ENCODE results near the gene IL1RAPL1.

Gene IL1RAPL1

DNA sequence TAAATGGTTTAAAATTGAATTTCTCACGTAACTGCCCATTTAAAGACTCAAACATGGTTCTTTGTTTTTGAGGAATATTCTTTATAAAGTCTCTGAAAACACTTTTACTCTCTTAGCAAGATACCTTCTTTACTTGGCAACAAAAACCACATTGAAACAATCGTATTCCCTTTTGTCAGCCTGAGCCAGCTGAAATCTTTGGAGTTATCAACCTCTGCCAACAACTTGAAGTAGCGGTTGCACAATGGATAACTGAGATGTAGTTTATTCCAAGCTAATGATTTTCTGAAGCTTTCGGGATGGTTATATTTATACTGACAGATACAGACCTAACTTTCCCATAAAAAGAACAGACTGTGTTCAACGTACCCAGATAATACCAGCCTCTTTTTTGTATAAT is 561.3 kb downstream of the IL1RAPL1 start:
- no peak overlapping the region for H3K27ac ChIP-seq
- H3K4me1 ChIP-seq (ENCODE audit: control insufficient read depth in 1 of 2, insufficient read depth in 1 of 2, low read depth in 1 of 2, low read length in 1 of 2), result no peaks in the 10 kb centered on the region
- H3K9me3 ChIP-seq, result no peaks in the 10 kb centered on the region
- H3K36me3 ChIP-seq, result no peaks in the 10 kb centered on the region
- no peaks in the 10 kb centered on the region for H3K27me3 ChIP-seq
- no peak overlapping the region for H3K4me3 ChIP-seq (ENCODE audit: low read depth in 1 of 2, low read length in 1 of 2)
- TF ChIP-seq, protein P1, sequence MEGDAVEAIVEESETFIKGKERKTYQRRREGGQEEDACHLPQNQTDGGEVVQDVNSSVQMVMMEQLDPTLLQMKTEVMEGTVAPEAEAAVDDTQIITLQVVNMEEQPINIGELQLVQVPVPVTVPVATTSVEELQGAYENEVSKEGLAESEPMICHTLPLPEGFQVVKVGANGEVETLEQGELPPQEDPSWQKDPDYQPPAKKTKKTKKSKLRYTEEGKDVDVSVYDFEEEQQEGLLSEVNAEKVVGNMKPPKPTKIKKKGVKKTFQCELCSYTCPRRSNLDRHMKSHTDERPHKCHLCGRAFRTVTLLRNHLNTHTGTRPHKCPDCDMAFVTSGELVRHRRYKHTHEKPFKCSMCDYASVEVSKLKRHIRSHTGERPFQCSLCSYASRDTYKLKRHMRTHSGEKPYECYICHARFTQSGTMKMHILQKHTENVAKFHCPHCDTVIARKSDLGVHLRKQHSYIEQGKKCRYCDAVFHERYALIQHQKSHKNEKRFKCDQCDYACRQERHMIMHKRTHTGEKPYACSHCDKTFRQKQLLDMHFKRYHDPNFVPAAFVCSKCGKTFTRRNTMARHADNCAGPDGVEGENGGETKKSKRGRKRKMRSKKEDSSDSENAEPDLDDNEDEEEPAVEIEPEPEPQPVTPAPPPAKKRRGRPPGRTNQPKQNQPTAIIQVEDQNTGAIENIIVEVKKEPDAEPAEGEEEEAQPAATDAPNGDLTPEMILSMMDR (IDR thresholded peaks at IDR 0.05), result no peak

DNA sequence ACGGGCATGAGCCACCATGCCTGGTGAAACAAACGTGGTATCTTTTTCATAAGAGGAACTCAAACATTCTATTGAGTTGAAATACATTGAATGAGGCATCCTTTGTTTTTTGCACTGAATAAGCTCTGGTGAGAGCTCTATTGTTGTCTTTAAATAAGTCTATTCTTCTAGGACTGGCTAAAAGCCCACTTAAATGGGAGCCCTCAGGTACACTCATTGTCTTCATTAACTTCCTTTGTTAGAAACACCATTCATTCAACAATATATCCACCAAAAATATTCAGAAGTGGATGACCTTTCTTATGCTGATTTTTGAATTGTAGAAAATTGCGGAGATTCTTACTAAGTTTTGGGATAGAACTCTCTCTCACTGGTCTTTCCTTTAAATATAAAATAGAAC is 568.0 kb downstream of the IL1RAPL1 start:
- Histone ChIP-seq H3K4me3 (ENCODE audit: low read depth in 1 of 2, low read length in 1 of 2) (no peak overlapping the region), H3K27me3 (no peaks in the 10 kb centered on the region), H3K27ac (no peak overlapping the region), H3K4me1 (ENCODE audit: control insufficient read depth in 1 of 2, insufficient read depth in 1 of 2, low read depth in 1 of 2, low read length in 1 of 2) (no peaks in the 10 kb centered on the region), H3K36me3 (no peaks in the 10 kb centered on the region), H3K9me3 (no peaks in the 10 kb centered on the region)
- TF ChIP-seq, protein P1 (IDR thresholded peaks at IDR 0.05), result no peak

DNA sequence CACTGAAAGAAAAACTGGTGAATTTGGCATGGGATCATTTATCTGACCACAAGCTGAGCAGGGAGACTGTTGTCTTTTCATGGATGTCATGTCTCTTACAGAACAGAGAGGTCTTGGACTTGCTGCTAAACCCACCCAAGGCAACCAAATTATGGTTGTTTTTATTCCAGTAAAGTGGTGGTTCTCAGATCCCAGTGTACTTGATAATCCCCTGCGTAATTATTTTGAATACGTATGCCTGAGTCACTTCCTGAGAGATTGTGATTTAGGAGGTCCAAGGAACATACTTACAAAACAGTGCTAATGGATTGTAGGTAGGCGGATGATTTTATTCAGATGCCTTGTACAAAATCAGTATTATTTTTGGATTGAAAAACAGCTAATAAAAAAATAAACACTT is 585.6 kb downstream of the IL1RAPL1 start:
- no peaks in the 10 kb centered on the region for H3K36me3 ChIP-seq
- H3K4me1 ChIP-seq (ENCODE audit: control insufficient read depth in 1 of 2, insufficient read depth in 1 of 2, low read depth in 1 of 2, low read length in 1 of 2), result no peaks in the 10 kb centered on the region
- no peak overlapping the region for H3K4me3 ChIP-seq (ENCODE audit: low read depth in 1 of 2, low read length in 1 of 2)
- H3K27me3 ChIP-seq, result no peaks in the 10 kb centered on the region
- TF ChIP-seq, protein P1 (IDR thresholded peaks at IDR 0.05), result no peak
- H3K9me3 ChIP-seq, result no peaks in the 10 kb centered on the region
- no peak overlapping the region for H3K27ac ChIP-seq

DNA sequence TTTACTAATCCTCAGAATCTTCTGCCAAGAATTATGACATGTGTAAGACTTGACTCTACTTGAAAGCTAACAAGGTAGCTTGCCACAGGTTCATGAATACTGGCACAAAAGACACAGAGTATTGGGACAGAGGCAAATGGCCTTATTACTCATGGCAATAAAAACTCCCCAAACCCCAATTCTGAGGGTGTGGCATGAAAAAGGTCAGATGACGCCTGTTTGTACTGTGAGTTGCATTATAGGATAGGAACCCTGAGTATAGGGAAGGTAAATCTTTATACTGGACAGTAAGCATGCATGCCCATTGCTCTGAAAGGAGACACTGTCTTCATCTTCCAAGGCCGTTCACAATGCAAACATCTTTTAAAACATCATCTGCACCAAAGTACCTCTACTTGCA is 600.0 kb downstream of the IL1RAPL1 start:
- Histone ChIP-seq H3K36me3 (no peaks in the 10 kb centered on the region), H3K27me3 (no peaks in the 10 kb centered on the region), H3K27ac (no peak overlapping the region), H3K4me1 (ENCODE audit: control insufficient read depth in 1 of 2, insufficient read depth in 1 of 2, low read depth in 1 of 2, low read length in 1 of 2) (no peaks in the 10 kb centered on the region), H3K9me3 (no peaks in the 10 kb centered on the region), H3K4me3 (ENCODE audit: low read depth in 1 of 2, low read length in 1 of 2) (no peak overlapping the region)
- TF ChIP-seq, protein P1 (IDR thresholded peaks at IDR 0.05), result no peak

DNA sequence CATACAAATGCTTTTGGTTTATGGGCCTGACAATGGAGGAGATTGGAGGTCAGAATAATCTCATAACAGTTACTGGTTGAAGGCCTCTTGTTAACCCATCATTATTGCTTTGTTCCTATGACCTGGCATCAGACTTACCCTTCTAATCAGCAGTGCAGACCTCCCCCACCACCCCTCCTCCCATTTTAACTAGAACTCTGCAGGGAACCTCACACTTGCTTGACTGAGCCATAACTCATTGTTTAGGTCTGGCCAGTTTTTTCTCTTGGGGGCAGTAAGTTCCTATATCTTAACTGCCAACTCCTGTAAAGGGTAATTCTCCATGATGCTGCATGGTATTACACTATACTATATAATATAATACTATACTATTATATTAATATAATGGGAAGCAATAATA is 609.3 kb downstream of the IL1RAPL1 start:
- Histone ChIP-seq H3K4me1 (ENCODE audit: control insufficient read depth in 1 of 2, insufficient read depth in 1 of 2, low read depth in 1 of 2, low read length in 1 of 2) (no peaks in the 10 kb centered on the region), H3K4me3 (ENCODE audit: low read depth in 1 of 2, low read length in 1 of 2) (no peak overlapping the region), H3K27me3 (no peaks in the 10 kb centered on the region), H3K27ac (no peak overlapping the region), H3K9me3 (no peaks in the 10 kb centered on the region), H3K36me3 (no peaks in the 10 kb centered on the region)
- TF ChIP-seq, protein P1 (IDR thresholded peaks at IDR 0.05), result no peak

DNA sequence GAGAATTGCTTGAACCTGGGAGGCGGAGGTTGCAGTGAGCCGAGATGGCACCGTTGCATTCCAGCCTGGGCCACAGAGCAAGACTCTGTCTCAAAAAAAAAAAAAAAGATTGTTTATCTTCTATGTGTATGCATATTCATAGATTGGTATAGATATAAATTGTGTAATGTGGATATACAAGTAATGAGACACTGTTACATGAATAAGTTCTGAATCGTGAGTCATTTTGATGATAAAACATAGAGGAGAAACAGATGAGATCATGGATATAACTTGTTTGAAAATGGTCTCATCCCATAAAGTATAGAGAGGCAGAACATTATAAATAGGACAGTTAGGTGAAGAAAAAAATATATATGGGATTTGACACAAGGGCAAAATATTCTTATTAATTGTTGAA is 628.0 kb downstream of the IL1RAPL1 start:
- TF ChIP-seq, protein P1 (IDR thresholded peaks at IDR 0.05), result no peak
- no peaks in the 10 kb centered on the region for H3K27me3 ChIP-seq

More for the DNA sequence above, 628.0 kb downstream of the IL1RAPL1 start:
- Histone ChIP-seq H3K27ac (no peak overlapping the region), H3K9me3 (no peaks in the 10 kb centered on the region), H3K4me1 (ENCODE audit: control insufficient read depth in 1 of 2, insufficient read depth in 1 of 2, low read depth in 1 of 2, low read length in 1 of 2) (no peaks in the 10 kb centered on the region), H3K4me3 (ENCODE audit: low read depth in 1 of 2, low read length in 1 of 2) (no peak overlapping the region), H3K36me3 (no peaks in the 10 kb centered on the region)

Data from neutrophil (primary cell).